GM12864 (cell line): ENCODE measurements around the gene C9orf43.

Source experiments
- DNase-seq: peaks from one replicate; pipeline ENCODE4 v3.0.0-alpha.2; 2011; ENCODE audit warnings: low read depth
- H3K4me3 ChIP-seq: 2 replicates; pipeline ENCODE4 v1.5.1; 2011; ENCODE audit warnings: mild to moderate bottlenecking, low read depth, low read length, control low read depth
- TF ChIP-seq, protein P1 (sequence below): IDR thresholded peaks from 2 replicates; pipeline ENCODE4 v1.5.1; 2011; ENCODE audit warnings: low read depth, mild to moderate bottlenecking, moderate library complexity, low read length, control low read depth, inconsistent platforms; ENCODE audit errors: missing control alignments

Gene C9orf43

DNA sequence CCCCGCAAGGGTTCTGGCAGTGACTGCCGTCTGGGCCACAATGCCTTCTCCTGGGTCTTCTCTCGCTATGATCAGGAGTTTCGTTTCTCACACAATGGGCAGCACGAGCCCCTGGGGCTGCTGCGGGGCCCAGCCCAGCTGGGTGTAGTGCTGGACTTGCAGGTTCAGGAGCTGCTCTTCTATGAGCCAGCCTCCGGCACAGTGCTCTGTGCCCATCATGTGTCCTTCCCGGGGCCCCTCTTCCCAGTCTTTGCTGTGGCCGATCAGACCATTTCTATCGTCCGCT, 40.7 kb upstream of the C9orf43 start:
- H3K4me3 ChIP-seq = no peak overlapping the region
- no peak for DNase-seq
- TF ChIP-seq, protein P1, sequence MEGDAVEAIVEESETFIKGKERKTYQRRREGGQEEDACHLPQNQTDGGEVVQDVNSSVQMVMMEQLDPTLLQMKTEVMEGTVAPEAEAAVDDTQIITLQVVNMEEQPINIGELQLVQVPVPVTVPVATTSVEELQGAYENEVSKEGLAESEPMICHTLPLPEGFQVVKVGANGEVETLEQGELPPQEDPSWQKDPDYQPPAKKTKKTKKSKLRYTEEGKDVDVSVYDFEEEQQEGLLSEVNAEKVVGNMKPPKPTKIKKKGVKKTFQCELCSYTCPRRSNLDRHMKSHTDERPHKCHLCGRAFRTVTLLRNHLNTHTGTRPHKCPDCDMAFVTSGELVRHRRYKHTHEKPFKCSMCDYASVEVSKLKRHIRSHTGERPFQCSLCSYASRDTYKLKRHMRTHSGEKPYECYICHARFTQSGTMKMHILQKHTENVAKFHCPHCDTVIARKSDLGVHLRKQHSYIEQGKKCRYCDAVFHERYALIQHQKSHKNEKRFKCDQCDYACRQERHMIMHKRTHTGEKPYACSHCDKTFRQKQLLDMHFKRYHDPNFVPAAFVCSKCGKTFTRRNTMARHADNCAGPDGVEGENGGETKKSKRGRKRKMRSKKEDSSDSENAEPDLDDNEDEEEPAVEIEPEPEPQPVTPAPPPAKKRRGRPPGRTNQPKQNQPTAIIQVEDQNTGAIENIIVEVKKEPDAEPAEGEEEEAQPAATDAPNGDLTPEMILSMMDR = no peak

DNA sequence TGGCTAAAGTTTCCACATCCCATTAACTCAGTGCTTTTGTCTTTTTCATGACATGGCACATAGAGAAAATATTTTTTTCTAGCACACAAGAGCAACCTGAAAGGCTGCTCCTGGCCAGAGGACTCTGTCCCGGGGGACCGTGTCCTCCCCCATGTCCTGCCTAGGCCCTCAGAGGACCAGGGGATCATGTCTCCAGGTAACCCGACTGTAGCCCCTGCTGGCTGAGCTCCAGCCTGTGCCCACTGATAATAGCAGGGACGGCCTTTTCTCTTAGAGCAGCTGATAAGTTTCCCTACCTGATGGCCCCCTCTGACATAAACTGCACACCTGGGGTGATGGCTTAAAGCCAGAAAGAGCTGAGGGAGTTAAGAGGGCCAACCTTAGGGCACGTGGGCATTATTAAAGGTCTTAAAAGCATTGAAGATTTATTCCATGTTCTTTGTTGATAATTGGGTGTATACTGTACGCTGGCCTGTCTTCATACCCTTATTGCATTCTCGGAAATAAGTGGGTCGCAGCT, 39.7 kb upstream of the C9orf43 start:
- DNase-seq = no peak
- H3K4me3 ChIP-seq = no peak overlapping the region
- TF ChIP-seq, protein P1 = no peak

DNA sequence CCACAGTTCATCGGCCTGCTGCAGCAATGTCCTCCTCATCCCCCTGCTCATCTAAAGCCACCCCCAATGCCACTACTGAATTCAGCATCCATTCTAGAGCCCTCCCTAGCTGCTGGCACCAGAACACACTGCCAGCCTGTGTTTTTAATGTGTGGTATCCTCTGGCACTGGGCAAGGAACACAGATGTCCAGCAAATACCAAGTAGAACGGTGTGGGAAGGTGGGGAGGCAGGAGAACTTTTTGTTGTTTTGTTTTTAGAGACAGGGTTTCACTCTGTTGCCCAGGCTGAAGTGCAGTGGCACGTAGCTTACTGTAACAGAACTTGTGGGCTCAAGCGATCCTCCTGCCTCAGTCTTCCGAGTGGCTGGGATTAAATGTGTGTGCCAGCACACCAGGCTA, 38.5 kb upstream of the C9orf43 start:
- TF ChIP-seq, protein P1 = no peak
- DNase-seq = no peak
- H3K4me3 ChIP-seq = no peak overlapping the region

DNA sequence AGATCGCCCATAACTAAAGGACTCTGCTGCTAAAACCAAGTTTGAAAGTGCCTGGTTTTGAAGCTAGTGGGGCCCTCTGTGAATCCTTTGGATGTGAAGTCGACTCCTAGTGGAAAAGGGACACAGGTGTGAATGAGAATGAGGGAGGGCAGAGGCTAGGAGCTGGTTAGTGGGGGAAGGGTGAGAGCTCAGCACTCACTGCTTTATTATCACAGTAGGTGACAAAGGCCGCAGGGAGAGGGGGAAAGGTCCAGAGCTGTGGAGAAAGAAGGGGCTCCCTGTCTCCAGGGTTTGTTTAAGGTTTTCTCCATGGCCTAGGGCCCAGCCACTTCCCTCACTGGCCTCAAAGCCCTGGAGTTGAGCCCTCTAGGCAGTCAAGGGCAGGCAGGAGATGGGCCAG, 37.3 kb upstream of the C9orf43 start:
- no peak for DNase-seq
- H3K4me3 ChIP-seq = no peak overlapping the region
- TF ChIP-seq, protein P1 = no peak

DNA sequence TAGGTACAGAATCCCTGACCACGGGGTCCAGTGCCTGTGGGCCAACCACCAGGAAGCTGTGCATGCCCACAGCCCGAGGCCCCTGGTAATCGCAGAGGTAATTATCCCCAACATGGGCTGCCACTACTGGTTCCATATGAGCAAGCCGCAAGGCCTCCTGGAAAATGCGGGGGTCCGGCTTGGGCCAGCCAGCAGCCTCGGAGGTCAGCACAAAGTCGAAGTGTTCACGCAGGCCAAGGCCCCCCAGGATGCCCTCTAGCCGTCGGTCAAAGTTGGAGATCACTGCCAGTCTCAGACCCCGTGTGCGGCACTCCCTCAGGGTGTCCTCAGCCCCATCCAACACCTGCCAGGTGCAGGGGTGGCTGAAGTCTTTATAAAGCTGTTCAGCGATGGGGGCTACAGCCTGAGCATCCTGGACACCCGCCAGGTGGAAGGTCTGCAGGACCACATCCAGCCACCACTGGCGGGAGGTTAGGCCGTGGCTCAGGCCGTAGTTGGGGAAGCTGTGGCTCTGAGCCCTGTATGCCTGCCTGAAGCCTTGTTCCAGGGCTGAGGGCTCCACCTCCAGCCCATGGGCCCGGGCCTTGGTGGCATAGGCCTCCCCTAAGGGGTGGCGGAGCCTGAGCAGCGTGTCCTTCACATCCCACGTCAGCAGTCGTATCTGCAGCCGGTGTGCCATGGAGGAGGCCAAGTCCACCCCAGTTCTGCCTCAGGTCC, 36.7 kb upstream of the C9orf43 start:
- TF ChIP-seq, protein P1 = no peak
- DNase-seq = no peak
- H3K4me3 ChIP-seq = no peak overlapping the region

DNA sequence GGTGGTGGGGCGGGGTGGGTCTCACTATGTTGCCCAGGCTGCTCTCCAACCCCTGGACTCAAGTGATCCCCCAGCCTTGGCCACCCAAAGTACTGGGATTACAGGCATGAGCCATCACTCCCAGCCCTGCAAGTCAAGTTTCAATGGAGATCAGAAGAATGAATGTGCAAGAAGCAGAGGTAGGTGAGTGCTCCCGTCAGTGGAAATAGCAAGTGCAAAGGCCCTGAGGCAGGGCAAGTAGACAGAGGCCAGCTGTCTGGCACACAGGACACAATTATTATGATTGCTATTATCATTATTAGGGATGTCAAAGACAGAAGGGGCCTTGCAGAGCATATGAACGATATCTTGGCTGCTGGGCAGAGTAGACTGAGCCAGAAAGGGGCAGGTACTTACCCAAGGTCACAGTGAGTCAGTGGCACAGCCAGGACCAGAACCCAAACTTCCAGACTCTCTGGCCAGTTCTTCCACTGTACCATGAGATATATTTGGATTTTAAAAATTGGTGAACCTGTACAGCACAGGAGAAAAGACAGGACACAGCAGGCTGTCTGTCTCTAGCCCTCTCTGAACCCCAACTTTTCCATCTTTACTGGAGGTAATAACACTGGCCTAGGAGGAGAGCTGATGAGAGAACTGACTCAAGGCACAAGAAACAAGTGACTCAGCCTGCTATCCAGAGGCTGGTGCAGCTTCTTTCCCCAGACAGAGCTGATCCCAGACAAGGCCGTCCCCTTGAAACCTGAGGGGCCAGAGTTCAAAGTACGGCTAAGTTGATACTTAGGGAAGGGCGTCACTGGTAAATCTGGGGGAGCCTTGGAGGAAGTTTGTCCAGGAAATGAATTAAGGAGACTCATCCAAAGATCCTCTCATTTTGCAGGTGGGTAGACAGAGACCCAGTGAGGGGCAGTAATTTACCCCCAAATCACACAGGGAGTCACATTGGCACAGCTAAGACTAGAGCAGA, 35.2 kb upstream of the C9orf43 start:
- peak overlapping the region; percentile 97 for H3K4me3 ChIP-seq
- DNase-seq = no peak
- TF ChIP-seq, protein P1 = no peak
